ENCODE results near the gene ARAP1.

GRCh38 chr11:72636376-72636775, 115.8 kb downstream of the ARAP1 start:
- TF ChIP-seq POLR2A (IDR thresholded peaks at IDR 0.05; ENCODE audit: control extremely low read depth in 1 of 2, low read depth in 2 of 2, low read length in 2 of 2) = no peak
- TF ChIP-seq EP300 (IDR thresholded peaks at IDR 0.05; ENCODE audit: borderline replicate concordance in 1 of 2, low read depth in 2 of 2, low read length in 2 of 2) = no peak
- TF ChIP-seq CTCF (IDR thresholded peaks at IDR 0.05; ENCODE audit: control extremely low read depth in 1 of 3, insufficient read depth in 1 of 3, low read depth in 1 of 3, low read length in 3 of 3) = no peak
- TF ChIP-seq POLR2AphosphoS5 (IDR thresholded peaks at IDR 0.05; ENCODE audit: low read depth, low read length) = no peak
- TF ChIP-seq EGR1 (IDR thresholded peaks at IDR 0.05; ENCODE audit: borderline replicate concordance, low read depth, low read length) = no peak
- TF ChIP-seq CBX5 (IDR thresholded peaks at IDR 0.05; ENCODE audit: low read depth, low read length) = no peak
- TF ChIP-seq CHD2 (IDR thresholded peaks at IDR 0.05; ENCODE audit: low read length) = no peak
- TF ChIP-seq HDAC2 (IDR thresholded peaks at IDR 0.05; ENCODE audit: borderline replicate concordance in 1 of 2, low read depth in 2 of 2, low read length in 2 of 2) = no peak
- TF ChIP-seq TAF7 (optimal IDR thresholded peaks at IDR 0.05; ENCODE audit: borderline replicate concordance, low read depth, low read length) = no peak
- TF ChIP-seq RFX5 (IDR thresholded peaks at IDR 0.05; ENCODE audit: borderline replicate concordance, low read depth, low read length) = no peak
- TF ChIP-seq SP1 (IDR thresholded peaks at IDR 0.05; ENCODE audit: low read depth, low read length) = no peak

All from H1 (cell line).